WTC11 (cell line): ENCODE results near the gene ERICH4. TPM values are rescaled to one million over a fixed set of nuclear protein-coding genes. Genes with fewer than 3 reads are reported as not detected.

Experiments used
- ATAC-seq: fragments of 200-7000 bp; cut with Tn5 transposase; 2 replicates; pipeline ENCODE4 v1.10.0; 2021; ENCODE audit warnings: mild to moderate bottlenecking, moderate library complexity
- CTCF ChIA-PET: fragments of 300-600 bp; sonication (Branson Sonifier 250); formaldehyde crosslinking; loops from one replicate; lab custom pipeline; 2021; ENCODE audit warnings: antibody characterized with exemption; lab: Charles Lee
- POLR2A ChIA-PET: fragments of 350-600 bp; sonication (Branson Sonifier 250); formaldehyde crosslinking; loops from one replicate; lab custom pipeline; 2021; ENCODE audit warnings: antibody characterized with exemption; lab: Charles Lee
- DNase-seq: peaks from one replicate; pipeline ENCODE4 v3.0.0; 2021; ENCODE audit warnings: low spot score
- H3K27ac Mint-ChIP-seq: 2 replicates; pipeline ENCODE4 v1.8.0; 2021; ENCODE audit warnings: mixed read lengths
- H3K27me3 Mint-ChIP-seq: 2 replicates; pipeline ENCODE4 v1.8.0; 2021; ENCODE audit warnings: low read depth, mild to moderate bottlenecking, moderate library complexity, mixed read lengths
- H3K36me3 Mint-ChIP-seq: 2 replicates; pipeline ENCODE4 v1.8.0; 2021; ENCODE audit warnings: mixed read lengths
- H3K4me1 Mint-ChIP-seq: 2 replicates; pipeline ENCODE4 v1.8.0; 2022; ENCODE audit warnings: mixed read lengths
- H3K4me3 Mint-ChIP-seq: 2 replicates; pipeline ENCODE4 v1.8.0; 2021; ENCODE audit warnings: mild to moderate bottlenecking, moderate library complexity, mixed read lengths
- H3K9me3 Mint-ChIP-seq: 2 replicates; pipeline ENCODE4 v1.8.0; 2021; ENCODE audit warnings: mixed read lengths
- E2F4 ChIP-seq: sonication (generic); formaldehyde crosslinking; IDR thresholded peaks from 2 replicates; pipeline ENCODE4 v1.8.1; 2022; ENCODE audit warnings: low read depth, mild to moderate bottlenecking, moderate library complexity, missing genetic modification reagents, borderline replicate concordance
- ERG ChIP-seq: fragments of 250-450 bp; sonication (Bioruptor Pico); IDR thresholded peaks from 2 replicates; pipeline ENCODE4 v1.8.0; 2021; ENCODE audit warnings: mild to moderate bottlenecking
- GRHL2 ChIP-seq: fragments of 250-450 bp; sonication (Bioruptor Pico); IDR thresholded peaks from 2 replicates; pipeline ENCODE4 v1.8.0; 2022; ENCODE audit warnings: mild to moderate bottlenecking, moderate library complexity; ENCODE audit not compliant: insufficient replicate concordance, severe bottlenecking
- JAZF1 ChIP-seq: fragments of 250-450 bp; sonication (Bioruptor Pico); IDR thresholded peaks from 2 replicates; pipeline ENCODE4 v1.9.0; 2021; ENCODE audit warnings: moderate library complexity, mild to moderate bottlenecking, inconsistent platforms
- NR3C1 ChIP-seq: sonication (generic); formaldehyde crosslinking; conservative IDR thresholded peaks from 2 replicates; pipeline ENCODE4 v1.8.1; 2023; ENCODE audit warnings: low read depth, mild to moderate bottlenecking, missing genetic modification reagents
- PRDM15 ChIP-seq: sonication (generic); formaldehyde crosslinking; IDR thresholded peaks from 2 replicates; pipeline ENCODE4 v1.8.0; 2022; ENCODE audit warnings: missing genetic modification reagents
- PRRX2 ChIP-seq: fragments of 250-450 bp; sonication (Bioruptor Pico); IDR thresholded peaks from 2 replicates; pipeline ENCODE4 v1.8.0; 2021; ENCODE audit warnings: mild to moderate bottlenecking
- SMAD4 ChIP-seq: sonication (generic); formaldehyde crosslinking; IDR thresholded peaks from 2 replicates; pipeline ENCODE4 v1.8.0; 2022; ENCODE audit warnings: mild to moderate bottlenecking, missing genetic modification reagents
- SOX15 ChIP-seq: fragments of 250-450 bp; sonication (Bioruptor Pico); IDR thresholded peaks from 2 replicates; pipeline ENCODE4 v1.9.0; 2021; ENCODE audit warnings: mild to moderate bottlenecking
- ZNF219 ChIP-seq: sonication (generic); formaldehyde crosslinking; IDR thresholded peaks from 2 replicates; pipeline ENCODE4 v1.8.0; 2023; ENCODE audit warnings: missing genetic modification reagents, mild to moderate bottlenecking, borderline replicate concordance
- ZNF317 ChIP-seq: sonication (generic); formaldehyde crosslinking; IDR thresholded peaks from 2 replicates; pipeline ENCODE4 v1.8.1; 2023; ENCODE audit warnings: low read depth, mild to moderate bottlenecking, moderate library complexity, missing genetic modification reagents, borderline replicate concordance
- ZNF423 ChIP-seq: fragments of 250-450 bp; sonication (Bioruptor Pico); IDR thresholded peaks from 2 replicates; pipeline ENCODE4 v2.1.2; 2022; ENCODE audit warnings: mild to moderate bottlenecking, moderate library complexity
- total RNA-seq: library from RNA; stranded (reverse); gene quantifications from 3 replicates; pipeline ENCODE4 v1.2.3, GENCODE V29; 2021
- TF ChIP-seq, protein P1 (sequence below): sonication (generic); formaldehyde crosslinking; IDR thresholded peaks from 2 replicates; pipeline ENCODE4 v1.8.1; 2023; ENCODE audit warnings: mild to moderate bottlenecking, missing genetic modification reagents, borderline replicate concordance

Gene ERICH4
- total RNA-seq, 1 experiment from 2014 or later: 0.24 TPM

GRCh38 chr19:41411100-41411967 is 31.6 kb upstream of the ERICH4 start (continued):
- no peak for TF ChIP-seq PRDM15 (CRISPR knock-in tag)
- no peak for TF ChIP-seq ZNF219 (CRISPR knock-in tag)
- no peak for TF ChIP-seq GRHL2 (CRISPR knock-in tag)
- TF ChIP-seq SMAD4 (CRISPR knock-in tag): no peak
- TF ChIP-seq, all 79 proteins: peak for 0

DNA sequence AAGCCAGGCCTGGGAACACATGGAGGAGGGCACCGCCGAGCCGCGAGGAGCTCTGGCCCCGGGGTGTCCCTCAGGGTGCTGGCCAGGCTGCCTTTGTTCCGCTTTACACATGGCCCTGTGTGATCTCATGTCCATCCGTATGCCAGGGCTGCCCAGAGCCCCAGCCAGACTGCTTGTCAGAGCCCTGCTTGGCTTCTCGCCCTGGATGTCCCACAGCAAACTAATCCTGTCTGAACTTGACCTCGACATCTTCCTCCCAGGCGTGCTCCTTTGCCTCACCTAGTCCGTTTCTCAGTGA is 31.0 kb upstream of the ERICH4 start:
- ATAC-seq: no peak
- POLR2A ChIA-PET: no interaction called here
- H3K27ac Mint-ChIP-seq: peak overlapping the region; percentile 29; the same call in 1 of the 2 replicates

More for the DNA sequence above, 31.0 kb upstream of the ERICH4 start:
- H3K27me3 Mint-ChIP-seq: no peaks in the 10 kb centered on the region; the same call in 1 of the 2 replicates
- H3K36me3 Mint-ChIP-seq: no peaks in the 10 kb centered on the region; the same call in 1 of the 2 replicates
- H3K4me1 Mint-ChIP-seq: peaks cover 12% of the 10 kb centered on the region
- no peaks in the 10 kb centered on the region for H3K9me3 Mint-ChIP-seq
- DNase-seq: no peak
- CTCF ChIA-PET: no interaction called here
- no peak for TF ChIP-seq E2F4 (CRISPR knock-in tag)
- TF ChIP-seq ZNF423 (CRISPR knock-in tag): no peak
- no peak for TF ChIP-seq NR3C1 (CRISPR knock-in tag)
- no peak for TF ChIP-seq SOX15 (CRISPR knock-in tag)
- TF ChIP-seq ERG: no peak
- TF ChIP-seq, protein P1, sequence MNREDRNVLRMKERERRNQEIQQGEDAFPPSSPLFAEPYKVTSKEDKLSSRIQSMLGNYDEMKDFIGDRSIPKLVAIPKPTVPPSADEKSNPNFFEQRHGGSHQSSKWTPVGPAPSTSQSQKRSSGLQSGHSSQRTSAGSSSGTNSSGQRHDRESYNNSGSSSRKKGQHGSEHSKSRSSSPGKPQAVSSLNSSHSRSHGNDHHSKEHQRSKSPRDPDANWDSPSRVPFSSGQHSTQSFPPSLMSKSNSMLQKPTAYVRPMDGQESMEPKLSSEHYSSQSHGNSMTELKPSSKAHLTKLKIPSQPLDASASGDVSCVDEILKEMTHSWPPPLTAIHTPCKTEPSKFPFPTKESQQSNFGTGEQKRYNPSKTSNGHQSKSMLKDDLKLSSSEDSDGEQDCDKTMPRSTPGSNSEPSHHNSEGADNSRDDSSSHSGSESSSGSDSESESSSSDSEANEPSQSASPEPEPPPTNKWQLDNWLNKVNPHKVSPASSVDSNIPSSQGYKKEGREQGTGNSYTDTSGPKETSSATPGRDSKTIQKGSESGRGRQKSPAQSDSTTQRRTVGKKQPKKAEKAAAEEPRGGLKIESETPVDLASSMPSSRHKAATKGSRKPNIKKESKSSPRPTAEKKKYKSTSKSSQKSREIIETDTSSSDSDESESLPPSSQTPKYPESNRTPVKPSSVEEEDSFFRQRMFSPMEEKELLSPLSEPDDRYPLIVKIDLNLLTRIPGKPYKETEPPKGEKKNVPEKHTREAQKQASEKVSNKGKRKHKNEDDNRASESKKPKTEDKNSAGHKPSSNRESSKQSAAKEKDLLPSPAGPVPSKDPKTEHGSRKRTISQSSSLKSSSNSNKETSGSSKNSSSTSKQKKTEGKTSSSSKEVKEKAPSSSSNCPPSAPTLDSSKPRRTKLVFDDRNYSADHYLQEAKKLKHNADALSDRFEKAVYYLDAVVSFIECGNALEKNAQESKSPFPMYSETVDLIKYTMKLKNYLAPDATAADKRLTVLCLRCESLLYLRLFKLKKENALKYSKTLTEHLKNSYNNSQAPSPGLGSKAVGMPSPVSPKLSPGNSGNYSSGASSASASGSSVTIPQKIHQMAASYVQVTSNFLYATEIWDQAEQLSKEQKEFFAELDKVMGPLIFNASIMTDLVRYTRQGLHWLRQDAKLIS: no peak
- no peak for TF ChIP-seq PRRX2 (CRISPR knock-in tag)
- no peak for TF ChIP-seq JAZF1
- no peak for TF ChIP-seq ZNF317 (CRISPR knock-in tag)
- H3K4me3 Mint-ChIP-seq: no peak overlapping the region
